Thyroid gland (tissue), 4 donors: ENCODE data around the gene RBMX2. TPM values are rescaled to one million over a fixed set of nuclear protein-coding genes. Genes with fewer than 3 reads are reported as not detected.
"Not testable (repeated sequence)": the region's sequence is repeated elsewhere in the genome, so short reads cannot be mapped to it uniquely, and the experiment has no call there.

Source experiments
- DNase-seq, 2 donors: peaks; one replicate each; pipeline ENCODE4 v3.0.0-alpha.2; 2019
- H3K27ac ChIP-seq, 3 donors: fragments of 200-600 bp; sonication (generic); 1 replicate in 2 of 3; 2 replicates in 1 of 3; pipeline ENCODE4 v1.5.1; 2016 to 2019; ENCODE audit warnings: mild to moderate bottlenecking in 1 of 3, moderate library complexity in 1 of 3
- H3K27me3 ChIP-seq: fragments of 200-600 bp; sonication (generic); one replicate; pipeline ENCODE4 v1.5.1; 2019
- H3K36me3 ChIP-seq, 2 donors: fragments of 200-600 bp; sonication (generic); one replicate each; pipeline ENCODE4 v1.5.1; 2016 to 2019
- H3K4me1 ChIP-seq, 2 donors: fragments of 200-600 bp; sonication (generic); one replicate each; pipeline ENCODE4 v1.5.1; 2017 to 2019
- H3K4me3 ChIP-seq, 3 donors: fragments of 200-600 bp; sonication (generic); replicated peaks in 1 of 3; 1 replicate in 2 of 3; 2 replicates in 1 of 3; pipeline ENCODE4 v1.5.1; 2016; ENCODE audit warnings: mild to moderate bottlenecking in 1 of 3
- H3K9me3 ChIP-seq: fragments of 200-600 bp; sonication (generic); one replicate; pipeline ENCODE4 v1.5.1; 2017
- POLR2A ChIP-seq, 2 donors: fragments of 450-650 bp; IDR thresholded peaks; one replicate each; pipeline ENCODE4 v1.6.1; 2017; ENCODE audit warnings: antibody characterized with exemption in 2 of 2, mild to moderate bottlenecking in 2 of 2, moderate library complexity in 1 of 2
- WGBS, 2 donors: methylation state at CpG; one replicate each; pipeline ENCODE4 v1.1.5; 2017; 5-methylcytosine and 5-hydroxymethylcytosine counted together
- intact Hi-C: fragments of 100-400 bp; cut with DNase I; formaldehyde crosslinking; loops from one replicate; pipeline ENCODE4 v1.15.1; 2023
- total RNA-seq, 4 donors: library from RNA; depleted of rRNA; stranded (reverse); fragments of >200 nt; gene quantifications; one replicate each; pipeline ENCODE4 v1.2.3, GENCODE V29; 2016
- TF ChIP-seq, protein P1 (sequence below), 6 experiments: fragments of 200-600 bp in 3 of 6; fragments of 450-650 bp in 3 of 6; sonication (generic) in 3 of 6; IDR thresholded peaks; one replicate each; pipeline ENCODE4 v1.5.1; 2016 to 2019; ENCODE audit warnings: antibody characterized with exemption in 6 of 6, mild to moderate bottlenecking in 2 of 6, inconsistent platforms in 1 of 6, moderate library complexity in 1 of 6

RBMX2 gene
- 10 to 100 TPM; 11.5 to 27.1 (median 14.1) TPM for total RNA-seq

- peak; percentile 69 to 71 for DNase-seq
- intact Hi-C loops, result no loop called here
- Histone ChIP-seq H3K27me3 (no peaks in the 10 kb centered on the region), H3K4me1 (peaks cover 0 to 7% of the 10 kb centered on the region in 2 donors), H3K36me3 (no peaks in the 10 kb centered on the region), H3K4me3 (peak within 1 kb of the TSS in 2 of 3 donors; percentile 37 to 60), H3K9me3 (no peaks in the 10 kb centered on the region), H3K27ac (peak within 1 kb of the TSS; percentile 61 to 80 (median 64))
- 5 to 6% methylated on average over 7 to 10 of the region's 47 CpGs for WGBS, 2 donors
- peak in 1 of 2 donors; percentile 60 for TF ChIP-seq POLR2A (IDR thresholded peaks at IDR 0.05)
- TF ChIP-seq, protein P1, sequence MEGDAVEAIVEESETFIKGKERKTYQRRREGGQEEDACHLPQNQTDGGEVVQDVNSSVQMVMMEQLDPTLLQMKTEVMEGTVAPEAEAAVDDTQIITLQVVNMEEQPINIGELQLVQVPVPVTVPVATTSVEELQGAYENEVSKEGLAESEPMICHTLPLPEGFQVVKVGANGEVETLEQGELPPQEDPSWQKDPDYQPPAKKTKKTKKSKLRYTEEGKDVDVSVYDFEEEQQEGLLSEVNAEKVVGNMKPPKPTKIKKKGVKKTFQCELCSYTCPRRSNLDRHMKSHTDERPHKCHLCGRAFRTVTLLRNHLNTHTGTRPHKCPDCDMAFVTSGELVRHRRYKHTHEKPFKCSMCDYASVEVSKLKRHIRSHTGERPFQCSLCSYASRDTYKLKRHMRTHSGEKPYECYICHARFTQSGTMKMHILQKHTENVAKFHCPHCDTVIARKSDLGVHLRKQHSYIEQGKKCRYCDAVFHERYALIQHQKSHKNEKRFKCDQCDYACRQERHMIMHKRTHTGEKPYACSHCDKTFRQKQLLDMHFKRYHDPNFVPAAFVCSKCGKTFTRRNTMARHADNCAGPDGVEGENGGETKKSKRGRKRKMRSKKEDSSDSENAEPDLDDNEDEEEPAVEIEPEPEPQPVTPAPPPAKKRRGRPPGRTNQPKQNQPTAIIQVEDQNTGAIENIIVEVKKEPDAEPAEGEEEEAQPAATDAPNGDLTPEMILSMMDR (IDR thresholded peaks at IDR 0.05), result no peak
Observed at GRCh38 chrX:130401415-130402207, at the start of gene RBMX2. Gene RBMX2 (plus strand): TSS chrX:130401987. CDS start chrX:130402033, 46 bp downstream.

- H3K27ac ChIP-seq, DNase-seq, intact Hi-C loops, H3K27me3 ChIP-seq, H3K9me3 ChIP-seq, H3K4me3 ChIP-seq, H3K4me1 ChIP-seq, H3K36me3 ChIP-seq: not testable (repeated sequence)
- 83 to 95% methylated on average over 1 of the region's 1 CpG for WGBS, 2 donors
Observed at GRCh38 chrX:130352050-130352449, 49.7 kb upstream of the RBMX2 start.

DNA sequence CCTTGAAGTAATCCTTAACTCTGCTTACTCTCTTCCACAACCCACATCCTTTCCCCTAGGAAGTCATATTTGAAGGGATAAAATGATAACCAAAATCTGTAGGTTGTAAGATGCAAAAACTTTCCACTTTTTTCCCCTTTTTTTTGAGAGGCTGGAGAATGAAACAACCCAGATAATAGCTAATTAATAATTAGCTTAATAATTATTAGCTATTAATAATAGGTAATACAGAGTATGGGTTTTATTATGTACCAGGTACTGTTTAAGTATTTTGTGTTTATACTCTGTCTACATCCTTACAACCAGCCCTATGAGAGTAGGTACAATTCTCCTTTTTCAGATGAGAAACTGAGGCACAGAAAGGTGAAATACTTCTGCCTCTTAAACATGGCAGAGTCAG lies 25.7 kb upstream of the RBMX2 start:
- no peak overlapping the region for H3K4me3 ChIP-seq
- no peaks in the 10 kb centered on the region for H3K36me3 ChIP-seq
- DNase-seq, result no peak
- H3K4me1 ChIP-seq, result no peaks in the 10 kb centered on the region
- H3K27me3 ChIP-seq, result no peaks in the 10 kb centered on the region
- H3K27ac ChIP-seq, result no peak overlapping the region
- TF ChIP-seq, protein P1 (IDR thresholded peaks at IDR 0.05), result no peak
- TF ChIP-seq POLR2A (IDR thresholded peaks at IDR 0.05), result no peak
- no peaks in the 10 kb centered on the region for H3K9me3 ChIP-seq
- intact Hi-C loops, result no loop called here

DNA sequence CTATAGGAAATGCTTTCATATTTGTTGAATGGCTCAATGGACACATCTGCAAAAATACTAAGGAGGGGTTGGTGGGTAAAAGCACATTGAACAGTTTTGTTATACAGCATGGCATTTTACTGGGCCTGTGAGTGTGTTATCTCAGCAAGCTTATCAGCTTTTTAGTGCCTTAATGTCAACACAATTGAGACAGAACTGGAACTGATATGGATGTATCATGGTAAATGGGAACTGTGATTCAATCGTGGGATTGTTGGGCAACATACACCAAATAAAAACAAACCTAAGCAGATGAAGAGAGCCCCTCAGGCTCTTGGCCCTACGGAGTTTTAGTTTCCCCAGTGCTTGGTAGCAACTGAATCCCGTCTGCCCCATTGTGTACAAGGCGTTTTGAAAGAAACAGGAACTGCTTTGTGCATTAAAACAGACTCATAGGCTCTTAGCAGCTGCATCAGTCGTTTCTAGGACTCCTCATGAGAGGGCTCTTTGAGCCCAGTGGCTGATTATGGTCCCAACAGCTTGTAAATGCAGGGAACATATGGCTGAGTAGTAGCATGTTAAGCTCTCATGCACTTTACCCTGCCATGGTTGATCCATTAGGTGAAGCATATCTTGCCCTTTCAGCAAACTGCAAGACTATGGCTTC lies 23.6 kb upstream of the RBMX2 start:
- no peak for TF ChIP-seq POLR2A (IDR thresholded peaks at IDR 0.05)
- TF ChIP-seq, protein P1 (IDR thresholded peaks at IDR 0.05), result no peak
- H3K4me1 ChIP-seq, result no peaks in the 10 kb centered on the region
- H3K27ac ChIP-seq, result no peak overlapping the region
- no peaks in the 10 kb centered on the region for H3K9me3 ChIP-seq
- no peaks in the 10 kb centered on the region for H3K36me3 ChIP-seq
- no peaks in the 10 kb centered on the region for H3K27me3 ChIP-seq
- intact Hi-C loops, result no loop called here
- DNase-seq, result no peak
- 27 to 34% methylated on average over 5 of the region's 5 CpGs for WGBS, 2 donors
- H3K4me3 ChIP-seq, result no peak overlapping the region

DNA sequence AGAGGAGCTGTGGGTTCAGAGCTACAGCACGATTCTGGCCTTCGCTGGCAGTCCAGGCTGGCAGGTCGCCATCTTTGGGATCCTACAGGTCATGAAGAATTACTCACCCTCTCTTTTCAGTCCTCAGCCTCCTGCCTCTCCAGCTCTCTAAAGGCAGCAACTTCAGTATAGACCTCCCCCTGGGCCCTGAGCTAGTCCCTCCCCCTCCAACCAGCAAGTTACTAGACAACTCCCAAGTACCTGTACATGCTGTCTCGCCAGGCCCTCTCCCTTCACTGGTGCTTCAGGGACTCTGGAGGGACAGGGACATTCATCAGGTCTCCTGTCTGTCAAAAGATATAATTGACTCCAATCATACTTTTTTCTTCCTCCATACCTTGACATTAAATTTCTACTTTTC lies 16.3 kb upstream of the RBMX2 start, which contains the start of gene GPR119:
Gene GPR119 (minus strand): TSS at position 155 of the 400 bp plus-strand sequence. CDS start 227 bp downstream, outside the sequence.
- Histone ChIP-seq H3K36me3 (no peaks in the 10 kb centered on the region), H3K4me1 (no peaks in the 10 kb centered on the region), H3K27me3 (no peaks in the 10 kb centered on the region), H3K9me3 (no peaks in the 10 kb centered on the region), H3K4me3 (no peak within 1 kb of the TSS), H3K27ac (no peak within 1 kb of the TSS)
- DNase-seq, result no peak
- TF ChIP-seq, protein P1 (IDR thresholded peaks at IDR 0.05), result no peak
- no peak for TF ChIP-seq POLR2A (IDR thresholded peaks at IDR 0.05)
- WGBS, 2 donors, result 71% methylated on average over 4 of the region's 4 CpGs
- intact Hi-C loops, result no loop called here
